Esophagus muscularis mucosa (tissue), 4 donors: ENCODE data around the gene PFN2. TPM values are rescaled to one million over a fixed set of nuclear protein-coding genes. Genes with fewer than 3 reads are reported as not detected.

Source experiments
- DNase-seq: peaks from one replicate; pipeline ENCODE4 v3.0.0-alpha.2; 2017; ENCODE audit errors: extremely low spot score
- H3K27ac ChIP-seq, 4 donors: fragments of 200-600 bp; sonication (generic); replicated peaks in 1 of 4; 1 replicate in 3 of 4; 2 replicates in 1 of 4; pipeline ENCODE4 v1.5.1; 2016 to 2019; ENCODE audit warnings: mild to moderate bottlenecking in 1 of 4
- H3K27me3 ChIP-seq, 4 donors: fragments of 200-600 bp; sonication (generic); one replicate each; pipeline versions ENCODE4 v1.5.1 to v1.6.0; 2016 to 2019
- H3K36me3 ChIP-seq, 4 donors: fragments of 200-600 bp; sonication (generic); one replicate each; pipeline ENCODE4 v1.5.1; 2016 to 2019
- H3K4me1 ChIP-seq, 4 donors: fragments of 200-600 bp; sonication (generic); one replicate each; pipeline ENCODE4 v1.5.1; 2016 to 2019
- H3K4me3 ChIP-seq, 4 donors: fragments of 200-600 bp; sonication (generic); 1 replicate in 2 of 4; 2 replicates in 2 of 4; pipeline ENCODE4 v1.5.1; 2016 to 2019; ENCODE audit warnings: mild to moderate bottlenecking in 4 of 4, moderate library complexity in 1 of 4
- H3K9me3 ChIP-seq, 4 donors: fragments of 200-600 bp; sonication (generic); 1 replicate in 3 of 4; 2 replicates in 1 of 4; pipeline ENCODE4 v1.5.1; 2016 to 2019
- EP300 ChIP-seq: sonication (generic); formaldehyde crosslinking; IDR thresholded peaks from one replicate; pipeline ENCODE4 v1.6.1; 2017; ENCODE audit warnings: antibody characterized with exemption
- POLR2A ChIP-seq: fragments of 450-650 bp; IDR thresholded peaks from one replicate; pipeline ENCODE4 v1.6.1; 2017; ENCODE audit warnings: antibody characterized with exemption, moderate library complexity, mild to moderate bottlenecking, low read depth
- POLR2AphosphoS5 ChIP-seq, 2 donors: sonication (generic); formaldehyde crosslinking; IDR thresholded peaks; one replicate each; pipeline ENCODE4 v1.6.1; 2017; ENCODE audit warnings: antibody characterized with exemption in 2 of 2
- WGBS: methylation state at CpG from one replicate; pipeline ENCODE4 v1.1.5; 2018; 5-methylcytosine and 5-hydroxymethylcytosine counted together
- intact Hi-C: fragments of 100-400 bp; cut with DNase I; formaldehyde crosslinking; loops from one replicate; pipeline ENCODE4 v1.15.1; 2023
- total RNA-seq, 4 donors: library from RNA; depleted of rRNA; stranded (reverse); fragments of >200 nt; gene quantifications; one replicate each; pipeline versions ENCODE4 v1.1.0 to v1.2.1, GENCODE V29; 2016
- TF ChIP-seq, protein P1 (sequence below), 3 experiments: fragments of 200-600 bp in 2 of 3; fragments of 450-650 bp in 1 of 3; sonication (generic) in 2 of 3; IDR thresholded peaks; one replicate each; pipeline ENCODE4 v1.5.1; 2017 to 2019; ENCODE audit warnings: antibody characterized with exemption in 3 of 3, mild to moderate bottlenecking in 2 of 3, moderate library complexity in 1 of 3

The PFN2 gene
- total RNA-seq, 4 donors from 2014 or later: 46.4 to 56.1 (median 50.1) TPM

- H3K9me3 ChIP-seq: no peaks in the 10 kb centered on the region
- DNase-seq: no peak
- H3K27me3 ChIP-seq: no peaks in the 10 kb centered on the region
- H3K36me3 ChIP-seq: peaks cover 0 to 26% (median 0%) of the 10 kb centered on the region in 4 donors
- intact Hi-C loops: loop anchor here (2.0 to 10.0 kb wide), 2 partner anchors 221 to 441 kb away; partner anchors contain the start of gene TSC22D2
- H3K4me1 ChIP-seq: peaks cover 25 to 47% (median 38%) of the 10 kb centered on the region in 4 donors
- H3K27ac ChIP-seq: no peak overlapping the region
- H3K4me3 ChIP-seq: no peak overlapping the region
- no peak for TF ChIP-seq POLR2AphosphoS5 (IDR thresholded peaks at IDR 0.05)
These were observed 6.4 kb downstream of the PFN2 start for GRCh38 chr3:149964291-149964690.

- Histone ChIP-seq H3K4me3 (no peak overlapping the region), H3K4me1 (peaks cover 20 to 39% (median 32%) of the 10 kb centered on the region in 4 donors), H3K9me3 (no peaks in the 10 kb centered on the region), H3K27me3 (no peaks in the 10 kb centered on the region), H3K36me3 (peaks cover 0 to 26% (median 0%) of the 10 kb centered on the region in 4 donors), H3K27ac (no peak overlapping the region)
- no peak for DNase-seq
- TF ChIP-seq, protein P1, sequence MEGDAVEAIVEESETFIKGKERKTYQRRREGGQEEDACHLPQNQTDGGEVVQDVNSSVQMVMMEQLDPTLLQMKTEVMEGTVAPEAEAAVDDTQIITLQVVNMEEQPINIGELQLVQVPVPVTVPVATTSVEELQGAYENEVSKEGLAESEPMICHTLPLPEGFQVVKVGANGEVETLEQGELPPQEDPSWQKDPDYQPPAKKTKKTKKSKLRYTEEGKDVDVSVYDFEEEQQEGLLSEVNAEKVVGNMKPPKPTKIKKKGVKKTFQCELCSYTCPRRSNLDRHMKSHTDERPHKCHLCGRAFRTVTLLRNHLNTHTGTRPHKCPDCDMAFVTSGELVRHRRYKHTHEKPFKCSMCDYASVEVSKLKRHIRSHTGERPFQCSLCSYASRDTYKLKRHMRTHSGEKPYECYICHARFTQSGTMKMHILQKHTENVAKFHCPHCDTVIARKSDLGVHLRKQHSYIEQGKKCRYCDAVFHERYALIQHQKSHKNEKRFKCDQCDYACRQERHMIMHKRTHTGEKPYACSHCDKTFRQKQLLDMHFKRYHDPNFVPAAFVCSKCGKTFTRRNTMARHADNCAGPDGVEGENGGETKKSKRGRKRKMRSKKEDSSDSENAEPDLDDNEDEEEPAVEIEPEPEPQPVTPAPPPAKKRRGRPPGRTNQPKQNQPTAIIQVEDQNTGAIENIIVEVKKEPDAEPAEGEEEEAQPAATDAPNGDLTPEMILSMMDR (IDR thresholded peaks at IDR 0.05): no peak
- no peak for TF ChIP-seq POLR2A
- intact Hi-C loops: loop anchor here (10.0 kb wide), 1 partner anchor 441 kb away; the partner anchor contains the start of gene TSC22D2
- 93% methylated on average over 2 of the region's 2 CpGs for WGBS
These were observed 7.2 kb downstream of the PFN2 start for GRCh38 chr3:149963485-149963884.

DNA sequence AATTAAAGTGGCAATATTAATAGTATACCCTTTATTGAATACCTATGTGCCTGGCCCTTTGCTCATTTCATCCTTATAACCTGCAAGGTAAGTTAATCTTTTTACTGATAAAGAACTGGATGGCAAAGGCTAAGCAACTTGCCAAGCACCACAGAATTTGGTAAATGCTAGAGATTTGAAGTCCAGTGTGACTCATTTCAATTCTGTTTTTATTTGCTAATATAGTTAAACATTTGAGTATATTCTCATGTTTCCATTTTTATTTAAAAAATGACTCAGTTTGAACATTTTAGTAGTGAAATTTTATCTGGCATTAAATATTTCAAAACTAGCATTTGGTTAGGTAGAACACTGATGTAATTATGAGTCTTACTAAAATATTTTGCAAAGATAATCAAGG, 11.3 kb downstream of the PFN2 start:
- H3K4me1 ChIP-seq: peaks cover 8 to 22% (median 14%) of the 10 kb centered on the region in 4 donors
- H3K9me3 ChIP-seq: no peaks in the 10 kb centered on the region
- no peak overlapping the region for H3K27ac ChIP-seq
- no peak overlapping the region for H3K4me3 ChIP-seq
- intact Hi-C loops: no loop called here
- H3K27me3 ChIP-seq: no peaks in the 10 kb centered on the region
- peaks cover 0 to 13% (median 0%) of the 10 kb centered on the region in 4 donors for H3K36me3 ChIP-seq
- DNase-seq: no peak
- TF ChIP-seq POLR2A (no peak), POLR2AphosphoS5 (IDR thresholded peaks at IDR 0.05) (no peak), EP300 (no peak)
- TF ChIP-seq, protein P1 (IDR thresholded peaks at IDR 0.05): no peak

DNA sequence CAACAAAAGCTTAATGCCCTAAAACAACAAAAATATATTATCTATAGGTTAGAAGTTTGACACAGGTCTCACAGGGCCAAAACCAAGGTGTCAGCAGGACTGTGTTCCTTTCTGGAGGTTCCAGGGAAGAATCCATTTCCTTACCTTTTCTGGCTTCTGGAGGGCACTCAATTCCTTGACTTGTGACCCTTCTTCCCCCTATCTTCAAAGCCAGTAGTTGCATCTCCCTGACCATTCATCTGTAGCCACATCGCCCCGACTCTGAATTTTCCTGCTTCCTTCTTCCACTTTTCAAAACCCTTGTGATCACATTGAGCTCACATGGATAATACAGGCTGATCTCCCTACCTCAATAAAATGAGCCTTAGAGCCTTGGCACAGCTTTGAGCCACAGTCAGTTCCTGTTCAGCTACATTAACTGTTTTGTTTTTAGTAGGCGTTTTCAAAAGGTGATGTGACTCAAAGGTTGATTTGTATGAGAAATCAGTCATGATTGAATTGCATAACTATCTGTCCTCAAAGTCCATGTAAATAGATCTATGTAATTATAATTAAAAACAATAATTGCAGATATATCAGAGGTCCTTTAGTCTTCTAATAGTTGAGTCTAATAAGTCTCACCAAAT, 12.4 kb downstream of the PFN2 start:
- Histone ChIP-seq H3K27ac (no peak overlapping the region), H3K36me3 (peaks cover 0 to 10% (median 0%) of the 10 kb centered on the region in 4 donors), H3K27me3 (no peaks in the 10 kb centered on the region), H3K9me3 (no peaks in the 10 kb centered on the region), H3K4me1 (peaks cover 0 to 21% (median 7%) of the 10 kb centered on the region in 4 donors), H3K4me3 (no peak overlapping the region)
- WGBS: 94% methylated on average over 3 of the region's 3 CpGs
- TF ChIP-seq, protein P1 (IDR thresholded peaks at IDR 0.05): no peak
- TF ChIP-seq POLR2A (no peak), EP300 (no peak), POLR2AphosphoS5 (IDR thresholded peaks at IDR 0.05) (no peak)
- intact Hi-C loops: no loop called here
- no peak for DNase-seq

DNA sequence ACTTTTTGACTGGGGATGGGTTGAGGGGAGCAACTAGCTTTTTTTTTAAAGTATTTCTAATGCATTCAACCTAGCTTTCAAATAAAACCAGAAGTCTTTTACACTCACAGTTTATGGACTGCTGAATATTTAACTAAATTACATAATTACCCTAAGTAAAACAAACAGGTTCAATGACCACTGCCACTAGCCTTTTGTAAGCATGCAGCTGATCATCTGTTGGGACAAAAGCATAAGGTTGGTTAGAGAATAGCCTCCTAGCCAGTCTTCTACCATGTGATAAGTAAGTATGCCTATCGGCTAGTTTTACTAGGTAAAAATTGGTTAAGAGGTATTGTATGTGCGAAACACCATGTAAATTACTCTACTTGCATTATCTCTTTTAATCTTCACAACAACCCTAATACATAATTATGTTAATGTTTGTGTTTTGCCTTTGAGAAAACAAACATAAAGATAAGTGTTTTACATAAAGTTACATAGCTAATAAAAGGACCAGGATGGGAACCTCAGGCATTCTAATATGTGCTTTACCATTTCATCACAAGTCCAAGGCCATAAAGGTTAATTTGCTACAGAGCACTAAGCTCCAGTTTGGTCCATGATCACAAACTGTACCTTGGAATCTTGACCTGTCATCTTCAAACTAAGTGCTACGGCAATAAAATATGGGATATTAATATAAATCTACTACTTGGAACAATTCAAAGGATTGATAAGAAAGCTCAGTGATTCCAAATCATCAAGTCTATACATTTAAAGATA, 13.2 kb downstream of the PFN2 start:
- no peak overlapping the region for H3K27ac ChIP-seq
- TF ChIP-seq, protein P1 (IDR thresholded peaks at IDR 0.05): no peak
- TF ChIP-seq EP300 (no peak), POLR2AphosphoS5 (IDR thresholded peaks at IDR 0.05) (no peak), POLR2A (no peak)
- no peak for DNase-seq
- no peaks in the 10 kb centered on the region for H3K9me3 ChIP-seq
- H3K4me3 ChIP-seq: no peak overlapping the region
- H3K36me3 ChIP-seq: peaks cover 0 to 7% (median 0%) of the 10 kb centered on the region in 4 donors
- intact Hi-C loops: no loop called here
- H3K4me1 ChIP-seq: peaks cover 0 to 21% (median 7%) of the 10 kb centered on the region in 4 donors
- 99% methylated on average over 3 of the region's 3 CpGs for WGBS
- no peaks in the 10 kb centered on the region for H3K27me3 ChIP-seq
